ENCODE results near the gene IL22RA1. TPM values are rescaled to one million over a fixed set of nuclear protein-coding genes. Genes with fewer than 3 reads are reported as not detected.

IL22RA1 gene
- total and polyA plus RNA-seq, 8 donors = 0.43 to 4.1 (median 1.8) TPM; not detected in 1

GRCh38 chr1:24084050-24084449, 58.9 kb downstream of the IL22RA1 start:
- intact Hi-C loops (cut with DNase I; ENCODE audit: low total_unique reads) = no loop called here
- Histone ChIP-seq H3K4me1 (no peaks in the 10 kb centered on the region), H3K27me3 (no peaks in the 10 kb centered on the region), H3K27ac (no peak overlapping the region), H3K36me3 (no peaks in the 10 kb centered on the region), H3K9me3 (no peaks in the 10 kb centered on the region), H3K4me3 (no peak overlapping the region)
- DNase-seq = no peak
- TF ChIP-seq POLR2AphosphoS5 (IDR thresholded peaks at IDR 0.05) (no peak), EP300 (IDR thresholded peaks at IDR 0.05) (no peak), CTCF (IDR thresholded peaks at IDR 0.05) (no peak), POLR2A (IDR thresholded peaks at IDR 0.05) (no peak)
- 75 to 86% (median 81%) methylated on average over 7 of the region's 7 CpGs for WGBS, 5 donors

- intact Hi-C loops (cut with DNase I; ENCODE audit: low total_unique reads) = no loop called here
- no peaks in the 10 kb centered on the region for H3K4me1 ChIP-seq
- H3K36me3 ChIP-seq = no peaks in the 10 kb centered on the region
- WGBS, 5 donors = 79 to 92% (median 91%) methylated on average over 5 to 8 of the region's 8 CpGs
- no peak overlapping the region for H3K27ac ChIP-seq
- TF ChIP-seq POLR2A (IDR thresholded peaks at IDR 0.05) (no peak), POLR2AphosphoS5 (IDR thresholded peaks at IDR 0.05) (no peak), CTCF (IDR thresholded peaks at IDR 0.05) (no peak), EP300 (IDR thresholded peaks at IDR 0.05) (no peak)
- H3K9me3 ChIP-seq = no peaks in the 10 kb centered on the region
- no peak for DNase-seq
- H3K4me3 ChIP-seq = no peak overlapping the region
- H3K27me3 ChIP-seq = no peaks in the 10 kb centered on the region
These were observed 60.6 kb downstream of the IL22RA1 start for GRCh38 chr1:24082372-24082771.

GRCh38 chr1:24081190-24081589, 61.8 kb downstream of the IL22RA1 start:
- Histone ChIP-seq H3K27ac (no peak overlapping the region), H3K9me3 (no peaks in the 10 kb centered on the region), H3K36me3 (no peaks in the 10 kb centered on the region), H3K4me1 (no peaks in the 10 kb centered on the region), H3K4me3 (no peak overlapping the region), H3K27me3 (no peaks in the 10 kb centered on the region)
- TF ChIP-seq CTCF (IDR thresholded peaks at IDR 0.05) (no peak), POLR2AphosphoS5 (IDR thresholded peaks at IDR 0.05) (no peak), EP300 (IDR thresholded peaks at IDR 0.05) (no peak), POLR2A (IDR thresholded peaks at IDR 0.05) (no peak)
- 66 to 94% (median 81%) methylated on average over 5 to 6 of the region's 6 CpGs for WGBS, 5 donors
- intact Hi-C loops (cut with DNase I; ENCODE audit: low total_unique reads) = no loop called here
- DNase-seq = no peak

- no peak for TF ChIP-seq CTCF (IDR thresholded peaks at IDR 0.05)
- no peak for TF ChIP-seq POLR2AphosphoS5 (IDR thresholded peaks at IDR 0.05)
- TF ChIP-seq EP300 (IDR thresholded peaks at IDR 0.05) = no peak
- no peak for TF ChIP-seq POLR2A (IDR thresholded peaks at IDR 0.05)
- no peak for DNase-seq
- Histone ChIP-seq H3K4me1 (no peaks in the 10 kb centered on the region), H3K27me3 (no peaks in the 10 kb centered on the region), H3K27ac (no peak overlapping the region), H3K36me3 (no peaks in the 10 kb centered on the region), H3K9me3 (no peaks in the 10 kb centered on the region), H3K4me3 (no peak overlapping the region)
- 41 to 63% (median 51%) methylated on average over 9 to 10 of the region's 10 CpGs for WGBS, 5 donors
- intact Hi-C loops (cut with DNase I; ENCODE audit: low total_unique reads) = no loop called here
These were observed 62.8 kb downstream of the IL22RA1 start for GRCh38 chr1:24080131-24080530.
